HG03103 (cell line): Measurements from ENCODE around the gene C1orf159.
"Not testable (repeated sequence)": the region's sequence is repeated elsewhere in the genome, so short reads cannot be mapped to it uniquely, and the experiment has no call there.

Source experiments
- ATAC-seq: cut with Tn5 transposase; IDR thresholded peaks from one replicate; pipeline ENCODE4 v1.9.1; 2021; ENCODE audit warnings: low read depth; ENCODE audit not compliant: unreplicated experiment

Gene C1orf159

DNA sequence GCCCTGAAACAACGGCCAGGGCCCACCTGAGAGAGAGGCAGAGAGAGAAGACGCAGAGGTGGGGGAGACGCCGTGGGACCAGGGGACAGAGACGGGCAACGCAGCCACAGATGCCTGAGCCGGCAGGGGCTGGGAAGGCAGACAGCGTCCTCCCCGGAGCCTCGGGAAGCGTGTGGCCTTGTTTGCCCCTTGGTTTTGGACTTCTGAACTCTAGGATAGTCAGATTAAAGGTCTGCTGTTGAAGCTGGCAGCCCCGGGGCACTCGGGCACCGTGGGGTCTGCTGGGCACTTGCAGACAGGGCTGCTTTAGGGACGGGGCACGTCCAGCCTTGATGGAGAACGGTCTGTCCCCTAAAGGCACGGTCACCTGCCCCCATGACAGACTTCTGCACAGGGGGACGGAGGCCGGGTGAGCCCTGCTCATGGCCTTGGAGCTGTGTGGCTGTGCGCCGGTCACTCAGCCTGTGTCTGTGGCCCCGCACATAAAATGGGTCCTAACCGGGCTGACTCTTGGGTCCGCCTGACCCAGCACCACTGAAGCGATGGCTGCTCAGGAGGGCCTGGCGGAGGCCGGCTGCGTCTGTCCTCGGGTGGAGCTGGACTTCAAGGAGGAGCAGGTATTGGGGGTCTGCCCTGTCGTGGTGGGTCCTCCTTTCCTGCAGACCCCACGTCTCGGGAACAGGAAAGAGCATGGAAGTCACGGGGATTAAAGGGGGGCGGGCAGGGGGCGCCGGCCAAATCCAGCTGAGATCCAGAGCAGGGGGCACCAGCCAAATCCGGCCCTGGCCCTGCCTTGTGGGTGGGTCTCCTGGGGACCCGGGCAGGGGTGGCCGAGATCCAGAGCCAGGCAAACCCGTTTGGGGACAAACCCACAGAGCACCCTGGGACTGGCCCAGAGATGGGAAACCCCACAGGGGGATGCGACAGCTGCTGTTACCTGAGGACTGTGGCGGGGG is 32.2 kb downstream of the C1orf159 start:
- no peak for ATAC-seq

DNA sequence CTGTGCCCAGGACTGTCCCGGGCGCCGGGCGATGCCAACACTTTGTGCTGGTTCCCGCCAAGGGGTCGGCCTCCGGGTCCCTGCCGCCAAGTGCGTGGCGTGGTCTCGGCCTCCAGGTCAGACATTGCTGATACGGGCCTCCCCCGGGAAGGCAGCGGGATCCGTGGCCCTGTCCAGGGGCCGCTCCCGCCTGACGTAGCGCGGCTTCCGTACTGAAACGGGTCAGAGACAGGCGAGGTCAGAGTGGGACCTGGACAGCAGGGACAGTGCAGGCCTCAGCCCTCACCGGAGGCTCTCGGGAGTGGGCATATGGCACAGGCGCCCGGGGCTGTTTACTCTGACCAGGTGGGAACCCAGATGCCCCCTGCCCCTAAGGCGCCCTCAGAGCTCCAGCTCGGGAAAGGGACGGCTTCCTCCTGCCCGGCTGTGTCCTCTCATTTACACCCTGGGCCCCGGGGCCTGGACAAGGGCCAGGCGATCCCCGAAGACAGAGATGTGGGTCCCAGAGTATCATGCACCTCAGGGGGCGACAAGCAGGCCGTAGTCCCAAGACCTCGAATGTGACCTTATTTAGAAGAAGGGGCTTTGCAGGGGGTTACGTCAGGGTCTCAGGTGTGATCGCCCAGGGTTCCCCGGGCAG is 33.0 kb downstream of the C1orf159 start:
- no peak for ATAC-seq

GRCh38 chr1:1082239-1082775 is 33.6 kb downstream of the C1orf159 start:
- ATAC-seq: no peak

GRCh38 chr1:1081311-1082238 is 34.3 kb downstream of the C1orf159 start:
- no peak for ATAC-seq

DNA sequence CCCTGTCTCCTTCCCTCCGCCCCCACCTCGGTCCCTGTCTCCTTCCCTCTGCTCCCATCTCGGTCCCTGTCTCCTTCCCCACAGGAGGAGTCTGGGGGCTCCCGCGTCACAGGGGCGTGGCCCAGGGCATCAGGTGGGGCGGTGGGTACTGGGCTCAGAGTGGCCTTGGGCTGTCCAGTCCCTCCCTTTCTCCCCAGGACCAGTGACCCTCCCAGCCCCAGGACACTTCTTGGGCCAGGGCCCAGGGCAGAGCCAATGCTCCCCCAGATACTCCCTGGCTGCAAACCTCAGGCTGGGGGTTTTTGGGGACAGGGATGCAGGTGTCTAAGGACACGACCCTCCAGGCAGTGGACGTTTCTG is 35.0 kb downstream of the C1orf159 start:
- no peak for ATAC-seq

DNA sequence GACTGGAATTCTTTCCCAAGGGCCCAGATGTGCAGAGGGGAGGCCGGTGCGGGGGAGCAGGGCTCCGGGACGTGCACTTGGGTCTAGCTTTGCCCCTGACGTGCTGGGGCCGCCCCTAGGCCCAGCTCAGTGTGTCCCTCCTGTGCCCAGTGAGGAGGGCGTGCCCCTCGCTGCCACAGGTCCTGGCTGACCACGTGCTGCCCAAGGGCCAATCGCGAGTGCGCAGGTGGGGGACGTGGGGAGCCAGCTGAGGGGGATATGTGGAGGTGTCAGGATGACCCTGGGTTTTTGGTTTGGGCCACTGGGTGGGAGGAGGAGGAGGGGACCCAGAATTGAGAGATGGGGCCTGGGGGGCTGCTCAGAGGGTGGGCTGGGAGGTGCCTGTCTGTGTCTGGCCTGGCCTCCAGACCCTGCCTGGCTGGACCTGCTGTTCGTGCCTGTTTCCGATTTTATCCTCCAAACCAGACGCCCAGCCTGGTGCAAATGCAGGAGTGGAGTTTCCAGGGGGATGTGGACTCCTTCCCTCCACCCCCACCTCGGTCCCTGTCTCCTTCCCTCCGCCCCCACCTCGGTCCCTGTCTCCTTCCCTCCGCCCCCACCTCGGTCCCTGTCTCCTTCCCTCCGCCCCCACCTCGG is 35.6 kb downstream of the C1orf159 start:
- ATAC-seq: no peak

DNA sequence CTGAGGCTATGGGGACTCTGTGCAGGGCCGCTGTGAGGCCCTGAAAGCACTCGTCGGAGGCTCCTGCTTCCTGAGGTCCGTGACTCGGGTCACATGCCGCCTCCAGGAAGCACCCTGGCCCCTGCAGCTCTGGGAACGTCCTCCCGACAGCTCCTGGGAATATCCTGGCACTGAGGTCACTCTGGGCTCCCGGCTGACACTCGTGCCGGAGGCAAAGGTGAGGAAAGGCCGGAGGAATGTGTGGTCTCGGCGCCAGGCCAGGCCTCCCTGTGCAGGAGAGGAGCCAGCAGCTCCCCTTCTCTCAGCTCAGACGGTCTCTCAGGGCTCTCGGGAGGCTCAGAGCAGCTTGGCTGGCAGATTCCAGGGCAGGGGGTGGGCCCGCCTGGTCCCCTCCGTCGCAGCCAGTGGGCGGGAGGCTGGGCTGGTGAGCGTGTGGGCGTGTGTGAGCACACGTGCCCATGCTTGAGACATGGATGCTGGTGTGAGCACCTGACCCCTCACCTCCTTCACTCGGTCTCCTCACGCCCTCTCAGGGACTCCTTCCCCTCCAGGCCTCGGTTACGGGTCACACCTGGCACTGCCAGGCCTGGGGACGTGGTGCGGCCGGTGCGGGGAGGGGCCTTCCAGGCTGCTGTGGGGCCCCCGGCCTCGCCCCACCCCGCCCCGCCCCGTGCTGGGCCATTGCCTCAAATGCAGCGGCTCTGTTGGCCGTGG is 36.3 kb downstream of the C1orf159 start:
- ATAC-seq: no peak

GRCh38 chr1:1077396-1077795 is 38.5 kb downstream of the C1orf159 start:
- ATAC-seq: not testable (repeated sequence)

DNA sequence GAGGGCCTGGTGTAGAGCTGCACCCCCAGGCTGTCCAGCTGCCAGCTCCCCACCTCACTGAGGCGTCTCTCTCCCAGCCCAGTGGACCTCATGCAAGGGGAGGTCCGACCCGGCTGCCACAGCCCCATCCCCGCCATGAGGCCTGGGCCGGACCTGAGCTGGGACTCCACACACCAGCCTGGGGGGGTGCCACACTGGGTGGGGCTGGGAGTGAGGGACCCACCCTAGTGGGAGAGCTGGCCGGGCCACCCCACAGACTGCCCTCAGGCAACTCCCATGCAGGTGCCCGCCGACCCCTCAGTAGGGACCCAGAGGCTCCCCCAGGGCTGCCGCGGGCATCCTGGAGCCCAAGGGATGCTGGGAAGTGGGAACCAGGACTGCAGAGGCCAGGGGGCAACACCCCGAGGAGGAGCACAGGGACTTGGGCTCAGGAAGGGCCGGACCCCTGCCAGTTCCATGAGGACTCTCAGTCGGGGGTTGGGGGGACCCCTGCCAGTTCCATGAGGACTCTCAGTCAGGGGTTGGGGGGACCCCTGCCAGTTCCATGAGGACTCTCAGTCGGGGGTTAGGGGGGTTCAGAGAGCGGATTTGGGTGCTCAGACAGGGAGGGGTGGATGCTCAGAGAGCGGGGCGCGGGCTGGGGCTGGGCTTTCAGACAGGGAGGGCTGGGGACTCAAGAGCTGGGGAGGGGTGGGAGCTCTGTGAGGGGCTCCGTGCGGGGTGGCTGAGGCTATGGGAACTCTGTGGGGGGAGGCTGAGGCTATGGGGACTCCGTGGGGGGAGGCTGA is 40.5 kb downstream of the C1orf159 start:
- no peak for ATAC-seq

DNA sequence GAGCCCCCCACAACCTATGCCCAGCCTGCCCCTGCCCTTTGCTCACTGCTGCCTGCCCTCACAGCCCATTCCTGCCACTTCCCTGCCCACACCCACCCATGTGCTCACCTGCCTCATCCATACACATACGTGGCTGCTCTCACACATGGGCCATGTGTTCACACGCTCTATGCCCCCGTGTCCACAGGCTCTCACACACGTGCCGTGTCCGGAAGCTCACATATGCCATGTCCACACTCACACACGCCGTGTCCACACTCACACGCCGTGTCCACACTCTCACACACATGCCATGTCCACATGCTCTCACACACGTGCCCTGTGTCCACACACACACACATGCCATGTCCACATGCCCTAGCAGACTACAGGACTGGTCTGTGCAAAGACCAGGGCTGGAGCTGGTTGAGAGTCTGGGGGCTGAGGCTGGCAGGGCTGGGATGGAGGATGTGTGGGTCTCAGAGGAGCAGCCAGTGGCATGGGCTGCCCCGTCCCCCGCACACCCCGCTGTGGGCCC is 41.2 kb downstream of the C1orf159 start:
- ATAC-seq: no peak

GRCh38 chr1:1073743-1074587 is 41.9 kb downstream of the C1orf159 start, which contains the start of gene RNF223:
TSS of gene RNF223 (minus strand) at chr1:1074306. CDS start at chr1:1072566, 1,740 bp downstream.
- no peak for ATAC-seq

GRCh38 chr1:1072849-1073742 is 42.8 kb downstream of the C1orf159 start:
- no peak for ATAC-seq

- no peak for ATAC-seq
Observed at GRCh38 chr1:1072299-1072848, 43.5 kb downstream of the C1orf159 start.

DNA sequence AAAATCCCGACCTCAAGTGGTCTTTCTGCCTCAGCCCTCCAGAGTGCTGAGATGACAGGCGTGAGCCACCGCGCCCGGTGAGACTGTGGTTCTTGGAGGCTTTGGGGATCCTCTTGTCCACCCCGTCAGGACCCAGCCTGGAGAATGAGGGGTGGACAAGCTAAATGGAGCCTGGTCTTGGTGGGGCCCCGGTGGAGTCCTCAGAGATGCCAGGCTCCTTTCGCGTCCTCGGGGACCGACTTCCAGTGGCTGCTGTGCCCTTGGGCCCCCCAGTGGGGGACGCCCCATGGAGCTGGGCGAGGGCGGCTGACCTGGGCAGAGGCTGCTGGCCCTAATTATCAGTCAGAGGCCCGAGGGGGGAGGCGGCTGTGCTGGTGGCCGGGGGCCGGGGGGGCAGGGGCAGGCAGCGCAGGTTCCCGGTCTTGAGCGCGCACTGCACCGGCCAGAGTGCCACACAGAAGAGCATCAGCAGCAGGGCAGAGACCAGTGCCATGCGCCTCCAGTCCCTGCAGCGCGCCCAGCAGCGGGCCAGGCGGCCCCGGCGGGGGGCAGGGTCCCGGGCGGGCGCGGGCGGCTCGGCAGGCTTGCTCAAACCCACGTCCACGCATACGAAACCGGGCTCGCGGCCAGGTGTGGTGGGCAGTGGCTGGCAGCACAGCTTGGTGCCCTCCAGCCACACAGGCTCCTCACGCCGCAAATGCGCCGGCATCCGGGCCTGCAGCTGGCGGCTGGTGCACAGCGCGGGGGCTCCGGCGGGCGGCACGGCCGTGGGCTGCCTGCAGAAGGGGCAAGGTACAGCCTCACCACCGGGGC is 44.2 kb downstream of the C1orf159 start:
- ATAC-seq: no peak
